HepG2 (cell line): ENCODE results near the gene SPHK2. TPM values are rescaled to one million over a fixed set of nuclear protein-coding genes. Genes with fewer than 3 reads are reported as not detected.

Source experiments
- HBP1 ChIP-seq: IDR thresholded peaks from 2 replicates; pipeline ENCODE4 v1.6.1; 2016; ENCODE audit warnings: low read depth, control low read depth
- HOXA7 ChIP-seq: sonication (generic); formaldehyde crosslinking; IDR thresholded peaks from 2 replicates; pipeline ENCODE4 v1.8.1; 2022; ENCODE audit warnings: mild to moderate bottlenecking, missing genetic modification reagents, moderate library complexity
- NFKBIZ ChIP-seq: IDR thresholded peaks from 2 replicates; pipeline ENCODE4 v1.6.1; 2018; ENCODE audit warnings: missing genetic modification reagents, missing compliant biosample characterization
- PAX8 ChIP-seq: sonication (generic); formaldehyde crosslinking; IDR thresholded peaks from 2 replicates; pipeline ENCODE4 v1.8.0; 2022; ENCODE audit warnings: mild to moderate bottlenecking, missing genetic modification reagents, borderline replicate concordance
- RNF2 ChIP-seq: fragments of 450-650 bp; conservative IDR thresholded peaks from 2 replicates; pipeline ENCODE4 v1.6.1; 2016; ENCODE audit warnings: low read depth
- SALL1 ChIP-seq: sonication (generic); formaldehyde crosslinking; IDR thresholded peaks from 2 replicates; pipeline ENCODE4 v1.8.0; 2022; ENCODE audit warnings: mild to moderate bottlenecking, missing genetic modification reagents
- SRSF4 ChIP-seq: fragments of 200-400 bp; formaldehyde crosslinking; IDR thresholded peaks from one replicate; pipeline ENCODE4 v1.6.1; 2018; ENCODE audit warnings: mild to moderate bottlenecking, low read depth, low read length, moderate library complexity; ENCODE audit not compliant: poor library complexity, severe bottlenecking
- STAT6 ChIP-seq: sonication (generic); formaldehyde crosslinking; IDR thresholded peaks from 2 replicates; pipeline ENCODE4 v1.4.0; 2020; ENCODE audit warnings: missing genetic modification reagents, mild to moderate bottlenecking, borderline replicate concordance
- THAP7 ChIP-seq: sonication (generic); formaldehyde crosslinking; IDR thresholded peaks from 2 replicates; pipeline ENCODE4 v1.8.1; 2023; ENCODE audit warnings: mild to moderate bottlenecking, missing genetic modification reagents
- ZBTB42 ChIP-seq: sonication (generic); formaldehyde crosslinking; IDR thresholded peaks from 2 replicates; pipeline ENCODE4 v1.5.0; 2020; ENCODE audit warnings: mild to moderate bottlenecking, missing genetic modification reagents
- ZEB1 ChIP-seq: IDR thresholded peaks from 2 replicates; pipeline ENCODE4 v1.6.1; 2012; ENCODE audit warnings: mild to moderate bottlenecking, low read depth, inconsistent platforms; ENCODE audit not compliant: insufficient replicate concordance
- ZNF333 ChIP-seq: sonication (generic); formaldehyde crosslinking; IDR thresholded peaks from 2 replicates; pipeline ENCODE4 v1.4.0; 2020; ENCODE audit warnings: mild to moderate bottlenecking, missing genetic modification reagents, borderline replicate concordance
- ZNF354B ChIP-seq: sonication (generic); formaldehyde crosslinking; IDR thresholded peaks from 2 replicates; pipeline ENCODE4 v1.8.0; 2022; ENCODE audit warnings: mild to moderate bottlenecking, missing genetic modification reagents
- ZNF414 ChIP-seq: sonication (generic); formaldehyde crosslinking; IDR thresholded peaks from 2 replicates; pipeline ENCODE4 v1.5.0; 2020; ENCODE audit warnings: missing genetic modification reagents
- ZNF44 ChIP-seq: sonication (generic); formaldehyde crosslinking; IDR thresholded peaks from 2 replicates; pipeline ENCODE4 v1.5.1; 2020; ENCODE audit warnings: mild to moderate bottlenecking, missing genetic modification reagents
- ZNF496 ChIP-seq: sonication (generic); formaldehyde crosslinking; IDR thresholded peaks from 2 replicates; pipeline ENCODE4 v1.8.1; 2023; ENCODE audit warnings: mild to moderate bottlenecking, moderate library complexity, missing genetic modification reagents; ENCODE audit not compliant: insufficient replicate concordance
- ZNF713 ChIP-seq: sonication (generic); formaldehyde crosslinking; IDR thresholded peaks from 2 replicates; pipeline ENCODE4 v1.4.0; 2020; ENCODE audit warnings: mild to moderate bottlenecking, missing genetic modification reagents
- polyA plus RNA-seq, 8 experiments: library from polyadenylated mRNA; depleted of rRNA in 3 of 8; stranded (reverse) in 7 of 8; unstranded in 1 of 8; fragments of >200 nt; fragmentation: Illumina TruSeq in 4 of 8; extraction: Trizol in 4 of 8; gene quantifications; 2 replicates each; pipeline versions ENCODE4 v1.2.1 to v1.2.3, GENCODE V29; 2011 to 2016; ENCODE audit warnings: low read depth in 4 of 8, missing spikeins in 1 of 8, mixed read lengths in 1 of 8; ENCODE audit not compliant: insufficient read depth in 1 of 8
- total RNA-seq, 5 experiments: library from RNA; depleted of rRNA; stranded (reverse); fragments of >200 nt; fragmentation: Illumina TruSeq; extraction: Trizol; gene quantifications; 2 replicates each; pipeline ENCODE4 v1.2.3, GENCODE V29; 2016; ENCODE audit warnings: low read depth in 1 of 5
- TF ChIP-seq, protein P1 (sequence below): sonication (generic); formaldehyde crosslinking; IDR thresholded peaks from 2 replicates; pipeline ENCODE4 v1.5.1; 2020; ENCODE audit warnings: mild to moderate bottlenecking, moderate library complexity, missing genetic modification reagents
- TF ChIP-seq, protein P2 (sequence below), 2 experiments: fragments of 450-650 bp in 1 of 2; sonication (generic) in 1 of 2; formaldehyde crosslinking; IDR thresholded peaks; 2 replicates each; pipeline versions ENCODE4 v1.5.0 to v1.8.0; 2020 to 2022; ENCODE audit warnings: mild to moderate bottlenecking in 1 of 2, missing genetic modification reagents in 1 of 2
- TF ChIP-seq, protein P3 (sequence below): conservative IDR thresholded peaks from 2 replicates; pipeline ENCODE4 v1.6.1; 2018; ENCODE audit warnings: missing genetic modification reagents

Gene SPHK2
- total and polyA plus RNA-seq, 2 of the 13 experiments (the other 11 are each of a cell fraction or from before 2014, with no cell fraction given): 2.9 to 14.4 TPM

- TF ChIP-seq, protein P1, sequence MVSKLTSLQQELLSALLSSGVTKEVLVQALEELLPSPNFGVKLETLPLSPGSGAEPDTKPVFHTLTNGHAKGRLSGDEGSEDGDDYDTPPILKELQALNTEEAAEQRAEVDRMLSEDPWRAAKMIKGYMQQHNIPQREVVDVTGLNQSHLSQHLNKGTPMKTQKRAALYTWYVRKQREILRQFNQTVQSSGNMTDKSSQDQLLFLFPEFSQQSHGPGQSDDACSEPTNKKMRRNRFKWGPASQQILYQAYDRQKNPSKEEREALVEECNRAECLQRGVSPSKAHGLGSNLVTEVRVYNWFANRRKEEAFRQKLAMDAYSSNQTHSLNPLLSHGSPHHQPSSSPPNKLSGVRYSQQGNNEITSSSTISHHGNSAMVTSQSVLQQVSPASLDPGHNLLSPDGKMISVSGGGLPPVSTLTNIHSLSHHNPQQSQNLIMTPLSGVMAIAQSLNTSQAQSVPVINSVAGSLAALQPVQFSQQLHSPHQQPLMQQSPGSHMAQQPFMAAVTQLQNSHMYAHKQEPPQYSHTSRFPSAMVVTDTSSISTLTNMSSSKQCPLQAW (CRISPR knock-in tag): peak; percentile 92
- TF ChIP-seq, protein P2, sequence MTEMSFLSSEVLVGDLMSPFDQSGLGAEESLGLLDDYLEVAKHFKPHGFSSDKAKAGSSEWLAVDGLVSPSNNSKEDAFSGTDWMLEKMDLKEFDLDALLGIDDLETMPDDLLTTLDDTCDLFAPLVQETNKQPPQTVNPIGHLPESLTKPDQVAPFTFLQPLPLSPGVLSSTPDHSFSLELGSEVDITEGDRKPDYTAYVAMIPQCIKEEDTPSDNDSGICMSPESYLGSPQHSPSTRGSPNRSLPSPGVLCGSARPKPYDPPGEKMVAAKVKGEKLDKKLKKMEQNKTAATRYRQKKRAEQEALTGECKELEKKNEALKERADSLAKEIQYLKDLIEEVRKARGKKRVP (CRISPR knock-in tag; IDR thresholded peaks at IDR 0.05): peak in 1 of 2 experiments; percentile 64; a peak in 1 of 4 replicates
- TF ChIP-seq ZNF44 (CRISPR knock-in tag) (no peak), ZEB1 (no peak), ZNF333 (CRISPR knock-in tag) (no peak), HOXA7 (no peak), STAT6 (CRISPR knock-in tag) (0 out of 2 replicates have a peak, but pooled peaks have one; percentile 49), THAP7 (CRISPR knock-in tag) (peak; percentile 96; the same call in 1 of the 2 replicates), HBP1 (CRISPR knock-in tag) (no peak; the same call in 1 of the 2 replicates), ZNF354B (CRISPR knock-in tag) (peak; percentile 89; the same call in 1 of the 2 replicates), SALL1 (CRISPR knock-in tag) (peak; percentile 87), ZNF414 (CRISPR knock-in tag) (no peak), NFKBIZ (CRISPR knock-in tag) (no peak), ZNF496 (CRISPR knock-in tag) (no peak), SRSF4 (no peak), ZNF713 (CRISPR knock-in tag) (no peak), PAX8 (CRISPR knock-in tag) (no peak), RNF2 (peak; percentile 96), ZBTB42 (no peak)
- TF ChIP-seq, protein P3, sequence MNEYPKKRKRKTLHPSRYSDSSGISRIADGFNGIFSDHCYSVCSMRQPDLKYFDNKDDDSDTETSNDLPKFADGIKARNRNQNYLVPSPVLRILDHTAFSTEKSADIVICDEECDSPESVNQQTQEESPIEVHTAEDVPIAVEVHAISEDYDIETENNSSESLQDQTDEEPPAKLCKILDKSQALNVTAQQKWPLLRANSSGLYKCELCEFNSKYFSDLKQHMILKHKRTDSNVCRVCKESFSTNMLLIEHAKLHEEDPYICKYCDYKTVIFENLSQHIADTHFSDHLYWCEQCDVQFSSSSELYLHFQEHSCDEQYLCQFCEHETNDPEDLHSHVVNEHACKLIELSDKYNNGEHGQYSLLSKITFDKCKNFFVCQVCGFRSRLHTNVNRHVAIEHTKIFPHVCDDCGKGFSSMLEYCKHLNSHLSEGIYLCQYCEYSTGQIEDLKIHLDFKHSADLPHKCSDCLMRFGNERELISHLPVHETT (CRISPR knock-in tag): peak; percentile 70; the same call in 1 of the 2 replicates
Measured at GRCh38 chr19:48637449-48637947, 18.2 kb downstream of the SPHK2 start (continued).
